ENCODE measurements around the gene PPP3CA.

Gene PPP3CA

DNA sequence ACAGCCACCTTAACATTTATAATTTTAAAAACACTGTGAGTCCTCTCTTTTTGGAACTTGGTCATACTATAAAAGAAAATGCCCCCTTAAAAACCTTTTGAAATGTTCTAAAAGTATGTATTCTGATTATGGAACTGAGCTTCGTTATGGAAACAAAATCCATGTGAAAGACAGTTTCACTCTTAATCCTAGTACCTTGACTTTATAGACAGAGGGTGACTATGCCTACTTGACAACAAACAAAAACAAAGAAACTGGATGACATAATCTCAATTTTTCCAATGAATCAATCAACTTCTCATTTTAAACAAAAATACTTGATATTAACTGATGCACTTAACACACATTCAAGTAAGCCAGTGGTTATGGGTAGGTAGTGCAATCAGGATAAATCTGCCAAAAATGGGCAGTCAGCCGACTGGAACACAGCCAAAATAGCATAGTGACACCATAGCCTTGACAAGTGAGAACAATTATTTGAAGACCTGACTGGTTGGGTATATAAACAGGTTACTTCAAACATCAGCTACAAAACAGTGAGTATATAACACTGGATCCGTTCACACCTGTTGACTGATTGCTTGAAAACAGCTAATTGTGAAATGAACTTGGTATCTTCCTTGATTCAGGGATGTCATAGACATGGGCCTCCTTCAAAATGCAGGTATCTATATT, 265.5 kb downstream of the PPP3CA start:
- no peak for DNase-seq

DNA sequence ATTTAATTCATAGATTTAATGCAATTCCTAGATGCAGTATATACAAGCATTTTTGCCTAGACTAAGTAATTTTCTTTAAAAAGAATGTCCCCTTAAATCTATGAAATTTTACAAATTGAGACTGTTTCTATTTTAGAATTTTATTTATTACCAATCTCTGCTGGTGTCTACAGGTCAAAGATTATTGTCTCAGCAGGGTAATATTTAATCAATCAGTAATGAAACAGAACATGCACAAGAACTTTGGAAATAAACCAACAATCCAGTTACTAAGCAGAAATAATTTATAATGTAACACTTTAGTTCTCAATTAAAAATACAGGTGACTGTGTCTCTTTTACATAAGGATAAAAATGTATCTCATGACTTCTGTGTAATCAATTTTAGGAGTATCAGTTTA, 266.2 kb downstream of the PPP3CA start:
- no peak for DNase-seq

DNA sequence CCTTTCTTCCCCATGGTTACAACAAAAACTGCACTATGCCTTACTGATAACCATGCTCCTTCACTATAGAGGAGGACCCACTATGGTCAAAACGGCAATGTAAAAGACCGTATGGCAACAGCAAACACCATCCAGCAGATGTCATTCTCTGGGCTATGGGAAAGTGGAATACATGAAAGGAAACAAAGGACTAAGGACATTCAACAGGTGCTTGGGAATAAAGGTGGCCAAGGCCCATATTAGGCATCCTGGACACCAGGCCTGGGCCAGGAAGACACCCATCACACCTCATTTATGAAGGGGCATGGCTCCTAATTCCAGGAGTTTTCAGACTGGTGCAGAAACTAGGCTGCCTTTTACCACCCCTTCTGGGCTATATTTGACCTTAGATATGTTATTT, 268.4 kb downstream of the PPP3CA start:
- no peak for DNase-seq

DNA sequence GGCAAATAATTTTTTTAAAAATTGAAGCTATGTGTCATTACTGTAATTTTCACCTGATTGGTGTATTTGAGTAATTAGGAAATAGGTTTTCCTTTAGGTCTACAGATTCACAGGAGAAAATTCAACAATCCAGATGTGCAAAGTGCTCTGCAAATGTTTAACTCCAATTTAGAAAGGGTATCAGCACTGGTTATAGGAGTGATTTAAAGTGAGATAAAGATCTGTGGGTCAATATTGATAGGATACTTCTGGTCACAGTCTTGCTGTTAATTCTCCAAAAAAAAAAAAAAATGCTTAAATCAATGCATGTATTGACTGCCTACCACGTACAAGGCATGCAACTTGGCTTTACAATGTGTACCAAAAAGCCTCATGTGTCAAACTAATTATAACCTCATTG, 271.3 kb downstream of the PPP3CA start:
- no peak for DNase-seq

DNA sequence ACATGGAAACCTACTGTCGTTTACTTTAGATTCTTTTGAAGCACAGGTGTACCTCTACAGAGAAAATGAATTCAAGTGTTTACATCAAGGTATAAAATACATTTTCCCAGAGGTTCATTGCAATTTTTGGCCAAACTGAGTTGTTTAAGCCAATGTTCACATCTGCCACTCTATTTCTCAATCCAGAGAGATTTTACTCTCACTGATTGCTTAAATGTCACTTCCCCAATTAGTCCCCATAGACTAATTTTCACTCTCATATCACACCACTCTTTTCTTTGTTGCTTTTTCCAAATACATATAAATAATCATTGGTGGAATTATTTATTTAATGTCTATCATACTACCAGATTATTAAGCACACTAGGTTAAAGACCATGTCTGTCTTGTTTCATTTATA, 271.8 kb downstream of the PPP3CA start:
- DNase-seq, result no peak

DNA sequence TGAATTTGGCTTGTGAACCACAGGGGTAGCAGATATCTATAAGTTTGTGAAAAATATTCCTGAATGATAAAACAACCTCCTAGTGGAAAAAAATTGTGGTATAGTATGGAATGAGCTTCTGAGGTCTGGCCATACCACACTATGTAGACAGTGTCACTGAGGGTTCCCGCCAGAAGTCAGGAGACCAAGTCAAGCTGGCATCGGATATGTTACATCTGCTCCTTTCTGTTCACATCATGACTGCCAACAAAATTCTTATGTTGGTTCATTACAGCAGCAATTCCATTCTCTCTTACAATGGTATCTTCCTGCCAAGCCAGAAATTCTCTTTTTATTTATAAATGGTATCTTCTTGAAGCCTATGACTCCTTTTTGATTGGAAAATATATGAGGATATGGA, 273.0 kb downstream of the PPP3CA start:
- no peak for DNase-seq

DNA sequence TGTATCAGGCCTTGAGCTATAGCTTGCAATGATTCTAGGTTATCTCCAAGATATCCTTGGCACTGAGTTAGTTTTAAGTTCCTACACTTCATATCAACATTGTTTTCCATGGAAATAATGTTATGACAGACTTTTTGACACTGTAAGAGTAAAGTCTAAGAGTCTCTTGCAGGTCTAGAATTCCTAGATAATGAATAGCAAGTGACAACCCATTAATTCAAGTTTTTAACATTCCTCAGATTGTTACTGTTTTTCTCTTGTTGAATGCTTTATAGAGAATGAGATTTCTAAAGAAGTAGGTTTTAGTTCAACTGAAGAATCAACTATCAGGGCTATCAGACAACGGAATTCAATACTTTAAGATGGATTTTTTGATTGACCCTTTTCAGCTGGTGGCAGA, 276.1 kb downstream of the PPP3CA start:
- no peak for DNase-seq

DNA sequence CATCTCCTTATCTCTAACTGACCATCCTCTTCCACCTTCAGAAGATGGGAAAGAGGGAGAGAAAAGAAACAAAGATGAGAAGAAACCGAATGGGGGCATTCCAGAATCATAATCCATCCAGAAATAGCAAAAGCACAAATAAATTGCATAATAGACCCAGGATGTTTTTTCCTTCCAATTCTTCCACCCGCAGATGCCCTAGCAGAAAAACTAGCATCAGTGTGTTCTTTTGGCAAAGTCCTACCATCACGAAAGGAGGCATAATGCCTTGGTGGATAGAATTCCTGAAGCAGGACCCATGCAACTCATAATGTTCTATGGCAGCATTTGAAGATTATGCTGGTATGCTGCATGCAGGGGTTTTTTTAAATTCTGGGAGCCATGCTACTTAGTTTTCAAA, 279.2 kb downstream of the PPP3CA start:
- no peak for DNase-seq

DNA sequence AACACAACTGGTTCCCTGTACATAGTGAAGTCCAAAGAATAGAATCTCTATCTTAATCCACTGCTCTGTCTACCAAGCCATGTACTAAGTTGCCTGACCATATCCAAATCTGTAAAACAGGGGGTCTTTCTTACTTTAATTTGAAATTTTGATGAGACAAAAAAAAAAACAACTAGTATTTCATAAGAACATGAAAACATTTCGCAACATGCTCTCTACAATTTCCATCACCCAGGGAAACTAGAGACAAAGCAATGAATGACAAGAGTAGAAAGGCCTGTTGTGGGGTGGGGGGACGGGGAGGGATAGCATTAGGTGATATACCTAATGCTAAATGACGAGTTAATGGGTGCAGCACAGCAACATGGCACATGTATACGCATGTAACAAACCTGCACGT, 279.9 kb downstream of the PPP3CA start:
- DNase-seq, result no peak

DNA sequence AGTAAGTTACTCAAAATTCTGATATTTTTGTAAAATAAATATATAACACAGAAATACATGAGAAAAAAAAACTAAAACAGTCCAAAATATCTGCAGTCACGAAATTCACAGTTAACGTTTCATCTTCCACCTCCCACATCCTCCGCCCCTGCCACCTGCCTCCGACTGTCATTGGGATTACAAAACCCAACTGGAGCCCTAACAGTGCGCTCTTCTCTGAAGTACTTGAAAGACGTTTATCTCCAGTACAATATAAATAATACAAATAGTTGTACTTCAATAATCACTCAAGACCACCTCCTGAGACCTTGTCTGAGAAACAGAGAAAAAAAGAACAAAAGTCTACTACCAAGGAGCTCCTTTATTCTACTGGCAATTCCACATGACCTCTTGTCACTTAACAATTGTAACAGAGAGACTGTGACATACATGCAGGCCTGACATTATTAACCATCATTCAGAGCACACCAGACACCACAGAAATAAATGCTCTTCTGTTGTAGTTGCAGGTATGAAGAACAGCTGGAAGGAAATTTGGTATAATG, 280.6 kb downstream of the PPP3CA start:
- no peak for DNase-seq

DNA sequence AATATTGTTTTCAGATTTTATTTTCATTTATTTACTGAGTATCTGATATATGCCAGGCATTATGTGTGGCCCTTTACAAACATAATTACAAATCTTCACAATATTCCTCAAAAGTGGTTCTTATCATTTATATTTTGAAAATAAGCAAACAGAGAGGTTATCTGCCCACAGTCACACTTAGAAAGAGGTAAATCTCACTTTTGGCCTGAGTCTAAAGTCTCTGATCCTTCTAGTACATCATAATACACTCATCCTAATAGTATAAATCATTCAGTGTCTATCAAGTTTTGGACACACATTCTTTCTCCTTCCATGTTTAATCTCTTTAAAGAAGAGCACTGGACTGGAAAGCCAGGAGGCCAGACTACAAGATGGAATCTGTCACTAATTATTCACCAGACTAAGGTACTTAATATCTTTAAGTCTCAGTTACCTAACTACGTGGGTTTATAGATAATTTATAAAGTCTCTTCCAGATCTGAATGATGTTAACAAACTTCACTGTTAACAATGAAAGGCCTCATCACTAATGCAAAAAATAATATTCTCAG, 281.3 kb downstream of the PPP3CA start:
- no peak for DNase-seq

DNA sequence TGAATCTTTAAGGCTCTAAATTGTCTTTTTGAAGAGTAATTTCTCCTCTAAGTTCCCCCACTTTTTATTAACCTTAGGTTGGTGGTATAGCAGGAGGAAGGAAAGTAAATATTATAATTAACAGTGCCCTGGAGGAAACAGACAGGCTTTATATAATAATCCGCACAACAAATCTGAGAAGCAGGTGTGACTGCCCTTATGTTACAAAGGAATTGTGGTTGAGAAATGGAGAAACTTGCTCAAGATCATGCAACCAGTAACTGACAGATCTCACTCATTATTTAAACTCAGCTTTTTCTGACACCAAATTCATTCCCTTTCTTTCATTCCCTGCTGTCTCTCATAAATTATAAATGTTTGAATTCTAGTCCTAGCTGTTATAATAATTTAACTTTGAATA, 282.0 kb downstream of the PPP3CA start:
- DNase-seq, result no peak

DNA sequence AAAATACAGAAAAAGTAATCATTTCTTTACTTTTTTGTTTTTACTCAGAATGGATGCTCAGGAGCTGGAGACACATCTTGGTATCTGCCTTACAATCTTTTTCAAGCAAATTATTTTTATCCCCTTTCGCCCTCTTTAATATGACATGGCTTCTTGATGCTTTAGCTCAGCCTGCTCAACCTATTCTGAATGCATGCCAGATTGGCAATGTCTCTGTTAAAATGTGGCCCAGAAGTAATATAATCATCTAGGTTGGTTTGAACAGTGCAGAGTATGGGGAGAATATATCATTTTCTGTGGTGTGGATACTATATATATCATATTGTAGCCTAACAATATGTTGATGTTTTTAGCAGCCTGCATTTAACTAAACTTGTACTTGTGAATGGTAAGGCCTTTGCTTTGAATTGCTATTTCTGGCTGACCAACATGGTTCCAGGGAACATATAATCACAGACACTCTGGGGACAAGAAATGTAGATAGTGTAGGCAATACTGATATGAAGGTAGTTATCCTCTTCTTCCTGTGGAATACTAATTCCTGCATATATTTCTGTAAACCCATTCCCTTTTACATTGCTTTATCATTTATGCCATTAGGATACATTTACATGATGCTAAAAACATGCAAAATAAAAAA, 282.7 kb downstream of the PPP3CA start:
- DNase-seq, result no peak

DNA sequence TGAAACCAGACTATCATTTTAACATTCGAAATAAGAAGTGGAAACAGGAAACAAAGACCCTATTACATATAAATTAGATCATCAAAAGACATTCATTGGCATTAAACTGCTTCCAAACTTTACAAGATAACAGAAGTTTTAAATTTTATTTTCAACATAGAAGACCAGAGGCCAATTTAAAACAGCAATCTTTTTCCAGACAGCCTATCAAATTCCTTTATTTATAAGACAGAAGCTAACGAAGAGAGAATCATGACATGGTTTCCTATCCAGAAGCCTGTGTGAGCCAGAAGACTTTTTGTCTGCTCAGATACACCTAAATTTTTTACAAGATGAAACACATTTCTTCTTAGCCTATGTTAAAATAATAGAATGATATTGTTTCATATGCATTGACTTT, 291.9 kb downstream of the PPP3CA start:
- DNase-seq, result no peak

DNA sequence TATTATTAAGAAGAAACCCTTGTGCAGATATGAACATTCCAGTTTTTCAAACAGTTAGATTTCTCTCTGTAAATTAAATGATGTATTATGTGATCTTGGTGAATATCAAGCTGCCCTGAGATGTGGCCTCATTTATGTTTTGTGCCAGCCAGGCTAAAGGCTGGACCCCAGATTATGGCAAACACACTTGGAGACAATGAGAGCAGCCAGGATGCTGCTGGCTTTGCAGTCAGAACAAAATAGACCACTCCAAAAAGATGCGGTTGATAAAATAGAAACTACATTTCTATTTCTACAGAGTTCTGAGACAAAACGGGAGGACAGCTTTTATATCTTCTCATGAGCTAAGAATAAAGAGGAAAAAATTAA, 296.5 kb downstream of the PPP3CA start:
- DNase-seq, result no peak

DNA sequence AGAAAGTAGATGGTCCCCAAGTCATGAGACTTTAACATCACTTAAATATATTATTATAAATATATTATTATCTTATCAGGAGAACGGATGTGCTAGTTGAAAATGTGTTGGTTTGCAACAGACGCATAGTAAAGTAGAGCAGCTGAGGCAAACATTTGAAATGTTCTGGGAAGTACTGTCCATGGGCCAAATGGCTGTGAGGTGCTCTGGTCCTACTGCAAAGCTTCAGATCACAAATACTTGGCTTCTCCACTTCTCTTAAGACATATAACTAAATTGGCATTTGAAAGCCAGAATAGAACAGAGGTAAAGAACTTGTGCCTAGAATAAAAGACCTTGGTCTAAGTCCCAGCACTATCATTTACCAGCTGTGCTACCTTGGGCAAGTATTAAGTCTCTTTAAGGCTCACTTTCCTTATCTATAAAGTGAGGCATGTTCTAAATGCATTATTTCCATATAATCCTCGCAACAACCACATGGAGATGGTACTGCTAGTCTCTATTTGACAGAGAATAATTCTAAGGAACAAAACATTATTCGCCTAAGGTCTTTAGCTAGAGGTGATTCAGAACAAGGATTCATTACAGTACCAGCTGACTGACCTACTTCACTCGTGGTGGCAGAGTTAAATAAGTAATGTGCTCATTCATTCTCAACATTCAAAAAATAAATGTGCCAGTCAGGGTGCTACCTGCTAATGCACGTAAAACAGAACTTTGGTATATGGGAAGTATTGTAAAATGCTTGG, 297.1 kb downstream of the PPP3CA start:
- no peak for DNase-seq

DNA sequence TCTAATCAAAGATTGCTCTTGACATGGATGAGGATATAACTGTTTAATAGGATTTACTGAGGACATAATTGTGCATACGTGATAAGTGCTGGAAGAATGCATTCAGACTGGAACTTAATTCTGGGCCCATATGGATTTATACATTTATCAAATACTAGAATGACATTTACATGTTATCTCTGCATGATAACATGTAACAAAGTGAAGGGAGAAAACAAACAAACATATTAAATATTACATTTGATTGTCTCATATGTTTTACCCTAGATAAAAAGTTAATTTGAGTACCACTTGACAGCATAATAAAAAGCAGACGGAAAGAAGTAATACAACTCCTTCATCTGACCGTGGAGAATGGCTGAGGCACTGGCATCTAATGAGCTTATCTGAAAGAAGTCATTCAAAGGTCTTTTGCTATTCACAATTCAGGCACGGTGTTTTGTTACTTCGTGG, 297.8 kb downstream of the PPP3CA start:
- no peak for DNase-seq

DNA sequence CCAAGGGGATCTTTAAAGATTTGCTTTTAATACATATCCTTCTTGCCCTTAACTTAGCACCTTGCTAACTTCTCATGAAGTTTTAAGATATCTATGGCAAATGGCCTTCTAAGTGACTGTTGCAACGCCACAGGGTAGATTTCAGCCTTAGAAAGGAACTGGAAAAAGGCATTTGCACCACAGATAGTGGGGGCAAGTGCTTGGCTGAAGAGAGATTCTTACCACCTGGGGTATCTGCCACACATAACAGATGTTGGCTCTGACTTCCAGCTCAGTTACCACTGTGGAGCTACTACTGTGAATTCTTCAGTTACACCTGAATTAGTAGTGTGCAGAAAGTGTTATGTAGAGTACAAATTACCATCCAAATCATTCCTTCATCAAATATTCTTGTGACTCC, 302.6 kb downstream of the PPP3CA start:
- DNase-seq, result no peak

DNA sequence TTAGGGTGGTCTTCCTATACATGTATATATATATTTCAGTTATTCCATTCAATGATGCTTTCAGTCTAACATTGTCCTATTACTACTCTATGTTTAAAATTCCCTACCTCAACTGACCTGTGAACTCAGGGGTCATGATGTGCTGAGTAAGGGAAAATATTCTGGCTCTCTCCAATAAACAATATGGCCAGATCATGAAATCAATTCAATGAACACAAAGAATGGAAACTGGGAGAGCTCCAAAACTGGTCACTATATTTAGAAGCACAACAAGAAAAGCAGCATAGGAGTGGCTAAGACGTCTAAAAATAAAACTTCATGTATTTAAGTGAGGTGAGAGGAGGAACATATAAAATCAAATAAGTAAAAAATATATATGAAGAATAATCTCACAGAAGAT, 304.5 kb downstream of the PPP3CA start:
- DNase-seq, result no peak

DNA sequence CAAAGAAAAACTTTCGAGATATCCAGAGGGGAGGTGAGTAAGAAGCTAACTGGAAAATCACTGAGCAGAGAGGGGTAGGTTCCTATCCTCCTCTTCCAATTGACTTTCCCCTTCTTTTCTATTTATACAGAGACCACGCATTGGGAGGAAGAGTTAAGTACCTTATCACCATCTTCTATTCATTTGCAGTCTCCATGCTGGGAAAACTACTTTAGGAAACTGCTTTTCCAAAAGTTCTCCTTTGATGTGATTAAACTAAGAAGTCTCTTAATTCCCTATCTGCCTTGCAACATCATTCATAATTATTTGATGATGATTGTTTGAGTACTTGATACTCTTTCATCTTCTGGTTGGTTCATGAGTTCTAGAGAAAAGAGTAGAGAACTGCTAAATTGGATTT, 306.6 kb downstream of the PPP3CA start:
- no peak for DNase-seq

DNA sequence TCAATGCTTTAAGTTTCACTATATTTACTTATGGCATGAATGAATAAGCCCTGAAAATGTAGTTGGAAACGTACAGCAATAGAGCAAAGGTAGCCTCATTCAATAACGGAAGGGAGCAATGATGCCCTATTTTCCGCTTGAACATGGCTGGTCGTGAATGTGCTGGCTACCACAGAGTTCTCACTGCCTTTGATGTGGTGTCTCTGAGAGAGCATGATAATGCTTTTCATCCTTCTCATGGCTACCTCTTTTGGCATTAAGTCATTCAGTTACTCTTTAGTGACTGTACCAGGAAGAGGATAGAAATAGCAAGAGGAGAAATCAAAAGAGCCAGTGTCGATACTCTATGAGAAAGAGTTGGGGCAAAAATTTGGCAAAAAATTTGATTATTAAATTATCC, 308.0 kb downstream of the PPP3CA start:
- DNase-seq, result no peak

DNA sequence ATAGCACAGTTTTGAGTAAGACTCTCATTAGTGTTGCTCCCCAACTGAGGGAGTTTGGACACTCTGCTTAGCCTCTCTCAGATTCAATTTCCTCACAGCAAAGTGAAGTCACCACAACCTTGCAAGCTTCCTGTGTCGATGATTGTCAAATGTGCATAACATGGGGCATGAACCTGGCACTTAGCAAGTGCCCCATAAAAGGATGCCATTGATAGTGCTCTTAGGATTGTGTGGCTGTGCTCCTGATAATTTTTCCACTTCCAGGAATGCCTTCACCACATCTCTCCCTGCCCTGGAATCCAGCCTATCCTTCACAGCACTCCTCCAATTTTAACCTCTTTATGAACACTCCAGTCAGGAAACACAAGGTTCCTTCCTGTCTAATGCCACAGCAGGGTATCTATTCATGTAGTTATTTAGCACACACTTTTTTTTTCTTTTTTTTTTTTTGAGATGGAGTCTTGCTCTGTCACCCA, 309.4 kb downstream of the PPP3CA start:
- DNase-seq, result no peak

DNA sequence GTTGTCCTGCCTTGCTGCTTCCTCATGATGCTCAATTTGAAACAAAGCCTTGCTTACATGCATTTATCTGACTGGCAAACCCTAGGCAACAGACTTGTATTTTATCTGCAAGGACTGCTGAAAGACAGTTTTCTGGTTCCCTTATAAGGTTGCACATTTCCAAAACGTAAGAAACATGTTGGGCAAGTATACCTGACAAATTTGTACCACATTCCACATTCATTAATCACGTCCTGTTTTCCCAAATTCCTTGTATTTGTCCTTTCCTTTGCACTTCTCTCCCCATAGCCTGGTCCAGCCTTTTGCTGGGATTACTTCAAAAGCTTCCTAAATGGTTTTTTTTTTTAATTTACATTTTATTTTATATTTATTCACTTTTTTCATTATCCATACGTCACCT, 310.1 kb downstream of the PPP3CA start:
- DNase-seq, result no peak

DNA sequence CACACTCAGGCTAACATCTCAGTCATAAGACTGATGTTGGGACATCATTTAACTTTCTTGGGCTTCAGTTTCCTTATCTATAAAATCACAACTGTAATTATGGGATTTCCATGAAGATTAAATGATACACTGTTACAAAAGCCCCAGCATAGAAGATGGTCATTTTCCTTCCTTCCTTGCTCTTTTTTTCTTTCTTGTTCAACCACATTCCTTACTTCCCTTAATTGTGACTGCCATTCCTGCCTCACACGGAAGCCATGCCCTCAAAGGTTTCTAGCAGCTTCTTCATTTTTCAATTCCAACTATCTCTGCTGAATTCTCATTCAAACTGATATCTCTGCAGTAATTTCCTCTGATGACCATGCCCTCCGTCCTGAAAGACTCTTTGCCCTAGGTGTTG, 311.8 kb downstream of the PPP3CA start:
- DNase-seq, result no peak

Measured in NCI-H2171 (cell line).